LNCaP clone FGC (cell line): ENCODE data around the gene SIM2.

Source experiments
- DNase-seq: peaks from one replicate; pipeline ENCODE4 v3.0.0-alpha.2; 2011; ENCODE audit warnings: low read depth
- H3K4me3 ChIP-seq: 2 replicates; pipeline ENCODE4 v1.5.1; 2011; ENCODE audit warnings: mild to moderate bottlenecking, low read depth, low read length, control low read depth
- CTCF ChIP-seq: IDR thresholded peaks from 2 replicates; pipeline ENCODE4 v1.5.1; 2012; ENCODE audit warnings: mild to moderate bottlenecking; ENCODE audit not compliant: control insufficient read depth, insufficient read depth; ENCODE audit errors: extremely low read depth

Gene SIM2

GRCh38 chr21:36723371-36723881, 24.5 kb downstream of the SIM2 start:
- no peak overlapping the region for H3K4me3 ChIP-seq
- no peak for TF ChIP-seq CTCF
- no peak for DNase-seq

DNA sequence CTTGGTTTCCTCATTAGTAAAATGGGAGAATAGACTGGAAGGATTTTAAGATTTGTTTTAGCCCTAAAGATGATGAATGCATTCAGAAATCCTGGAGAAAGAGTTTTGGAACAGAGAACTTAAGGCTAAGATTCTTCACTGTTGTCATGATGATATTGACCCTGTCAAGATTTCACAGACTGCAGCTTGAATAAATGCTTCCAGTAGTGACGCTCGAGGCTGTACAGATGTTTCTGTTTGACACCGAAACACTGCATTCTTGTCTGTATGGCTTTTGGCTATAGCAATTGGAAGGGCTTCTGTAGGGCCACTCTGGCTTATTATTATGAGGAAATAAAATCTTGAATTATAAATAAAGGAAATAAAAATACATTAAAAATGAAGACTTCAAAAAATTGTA, 25.7 kb downstream of the SIM2 start:
- H3K4me3 ChIP-seq, result no peak overlapping the region
- TF ChIP-seq CTCF, result no peak
- no peak for DNase-seq

- DNase-seq, result no peak
- no peak for TF ChIP-seq CTCF
- no peak overlapping the region for H3K4me3 ChIP-seq
Observed at GRCh38 chr21:36725793-36726386, 27.0 kb downstream of the SIM2 start.

DNA sequence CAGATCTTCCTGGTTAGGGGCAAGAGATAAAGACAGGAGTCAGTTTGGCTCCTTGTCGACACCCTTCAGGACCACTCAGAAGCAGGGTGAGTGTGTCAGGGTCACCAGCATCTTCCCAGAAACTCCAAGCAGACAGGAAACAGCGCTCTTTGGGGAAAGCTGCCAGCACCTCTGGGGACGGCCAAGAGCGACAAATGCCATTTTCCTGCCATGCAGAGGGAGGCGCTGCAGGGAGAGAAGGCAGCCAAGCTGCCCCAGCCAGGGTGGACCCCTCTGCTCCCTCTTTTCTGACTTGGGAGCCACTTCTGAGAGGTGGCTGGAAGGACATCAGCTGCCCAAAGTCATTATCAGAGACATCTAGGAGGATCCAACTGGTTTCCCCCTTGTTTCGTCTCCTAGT, 29.0 kb downstream of the SIM2 start:
- H3K4me3 ChIP-seq, result no peak overlapping the region
- no peak for TF ChIP-seq CTCF
- DNase-seq, result no peak

GRCh38 chr21:36728371-36729111, 29.6 kb downstream of the SIM2 start:
- H3K4me3 ChIP-seq, result no peak overlapping the region
- DNase-seq, result no peak
- no peak for TF ChIP-seq CTCF

DNA sequence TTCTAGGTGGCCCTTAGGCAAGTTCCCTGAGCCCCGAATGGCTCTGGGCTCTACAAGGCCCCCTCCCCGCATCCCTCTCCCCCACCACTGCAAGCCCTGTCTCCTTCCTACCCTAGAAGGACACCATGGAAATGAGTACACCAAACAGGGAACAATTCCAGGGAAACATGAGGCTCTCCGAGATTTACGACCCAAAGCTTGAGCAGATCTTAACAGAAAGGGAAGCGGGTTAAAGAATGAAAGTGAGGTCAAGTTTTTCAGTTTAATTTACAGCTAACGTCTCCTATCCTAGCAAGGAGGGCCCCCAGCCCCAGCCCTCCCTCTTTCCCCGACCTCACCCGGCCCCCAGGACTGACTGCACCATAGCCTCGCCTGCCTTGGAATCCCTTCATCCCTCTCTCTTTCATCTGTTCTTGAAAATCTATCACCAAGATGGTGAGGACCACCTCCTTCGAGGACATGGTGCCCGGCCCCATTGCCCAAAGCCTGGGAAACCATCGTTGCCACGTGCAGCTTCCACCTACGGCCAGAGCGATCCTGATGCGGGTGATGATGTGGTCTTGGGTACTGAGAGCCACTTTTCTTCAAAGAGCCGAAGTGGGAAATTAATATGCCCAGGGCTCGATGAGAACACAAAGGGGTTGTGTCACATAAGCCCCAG, 30.5 kb downstream of the SIM2 start:
- H3K4me3 ChIP-seq, result no peak overlapping the region
- DNase-seq, result no peak
- TF ChIP-seq CTCF, result no peak
